ENCODE data around the gene PLB1.

PLB1 gene

DNA sequence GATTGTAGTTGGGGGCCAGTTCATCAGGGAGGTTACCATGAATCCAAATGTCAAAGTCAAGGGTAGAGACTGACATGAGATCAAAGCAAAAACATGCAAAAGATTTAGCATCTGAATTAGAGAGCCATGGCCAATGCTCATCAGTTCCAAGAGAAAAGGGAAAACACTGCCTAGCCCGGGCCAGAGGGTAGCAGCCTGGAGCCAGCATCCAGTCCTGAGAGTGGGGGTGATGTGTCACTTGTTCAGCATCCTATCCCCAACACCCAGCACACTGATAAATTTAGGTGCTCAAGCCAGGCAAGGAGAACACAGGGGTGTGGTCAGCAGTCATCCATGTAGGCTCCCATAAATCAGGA lies 178.8 kb downstream of the PLB1 start:
- no peak for DNase-seq

DNA sequence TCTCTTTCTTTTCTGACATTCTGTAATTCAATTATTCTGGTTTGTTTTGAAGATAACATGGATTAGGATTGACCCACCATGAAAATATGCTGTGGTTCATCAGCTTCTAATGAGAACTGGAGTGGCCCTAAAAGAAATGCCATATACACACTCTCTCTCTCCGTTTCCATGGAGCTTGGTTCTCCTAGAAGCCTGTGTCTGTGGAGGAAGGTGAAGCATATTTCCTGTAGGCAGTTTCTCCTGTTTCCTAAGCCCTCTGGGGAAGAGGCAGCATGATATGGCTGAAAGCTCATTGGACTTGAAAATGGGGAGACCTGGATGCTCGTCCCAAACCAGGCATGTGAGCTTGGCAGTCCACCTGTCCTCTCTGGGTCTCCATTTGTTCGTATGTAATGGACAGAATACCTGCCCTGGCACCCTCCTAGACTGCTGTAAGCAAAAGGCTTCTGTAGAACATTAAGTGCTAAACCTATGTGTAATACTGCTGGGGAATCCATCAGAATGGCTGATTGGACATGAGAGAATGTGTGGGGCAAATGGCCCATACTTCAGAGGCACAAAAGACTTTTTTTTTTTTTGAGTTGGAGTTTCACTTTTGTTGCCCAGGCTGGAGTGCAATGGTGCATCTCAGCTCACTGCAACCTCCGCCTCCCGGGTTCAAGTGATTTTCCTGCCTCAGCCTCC lies 180.4 kb downstream of the PLB1 start:
- no peak for DNase-seq

DNA sequence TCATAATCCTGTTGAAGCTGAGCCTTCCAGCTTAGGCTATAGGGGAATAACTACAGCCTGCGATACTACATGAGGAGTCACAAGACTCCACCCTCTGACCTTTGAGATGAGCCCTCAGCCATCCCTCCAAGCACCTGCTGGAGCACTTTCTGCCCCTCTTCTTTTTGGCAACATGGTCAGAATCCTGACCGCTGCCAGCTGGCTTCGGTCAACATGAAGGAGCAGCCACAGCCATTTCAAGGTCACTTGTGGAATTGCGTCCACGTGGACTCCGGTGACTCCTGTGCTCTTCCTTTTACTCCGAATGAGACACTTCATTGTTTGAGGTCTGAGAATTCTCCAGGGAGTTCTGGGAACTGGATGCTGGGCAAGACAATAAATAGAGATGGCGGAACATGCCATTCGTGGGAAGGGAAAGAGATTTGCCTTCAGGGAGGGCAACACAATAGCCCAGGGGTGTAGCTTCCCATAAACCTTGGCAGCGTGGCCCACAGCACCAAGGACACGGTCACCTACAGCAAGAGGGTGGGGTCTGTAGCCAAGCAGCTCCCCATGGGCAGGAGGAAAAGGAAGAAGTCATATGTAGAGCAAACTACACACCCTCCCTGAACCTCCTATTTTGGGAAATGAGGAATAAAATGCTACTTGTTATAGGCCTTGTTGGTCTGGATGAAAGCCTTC lies 182.5 kb downstream of the PLB1 start:
- no peak for DNase-seq

DNA sequence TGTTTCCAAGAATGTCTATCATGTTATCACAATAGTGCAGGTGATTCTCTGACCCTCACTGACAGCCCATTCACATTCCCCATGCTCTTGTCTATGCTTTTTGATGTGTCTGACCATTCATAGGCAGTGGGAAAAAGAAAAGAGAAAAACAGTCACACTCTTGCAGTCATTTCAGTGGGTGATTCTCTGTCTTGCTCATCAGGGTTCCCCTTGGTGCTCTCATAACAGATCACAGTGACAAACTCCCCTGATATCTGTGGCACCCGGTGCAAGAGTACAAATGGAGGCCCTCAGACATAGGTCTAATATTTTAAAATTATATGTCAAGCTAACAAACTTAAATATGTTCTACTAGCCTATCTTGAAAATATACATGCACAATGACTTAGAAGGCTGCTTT lies 183.1 kb downstream of the PLB1 start:
- DNase-seq: peak; percentile 18

DNA sequence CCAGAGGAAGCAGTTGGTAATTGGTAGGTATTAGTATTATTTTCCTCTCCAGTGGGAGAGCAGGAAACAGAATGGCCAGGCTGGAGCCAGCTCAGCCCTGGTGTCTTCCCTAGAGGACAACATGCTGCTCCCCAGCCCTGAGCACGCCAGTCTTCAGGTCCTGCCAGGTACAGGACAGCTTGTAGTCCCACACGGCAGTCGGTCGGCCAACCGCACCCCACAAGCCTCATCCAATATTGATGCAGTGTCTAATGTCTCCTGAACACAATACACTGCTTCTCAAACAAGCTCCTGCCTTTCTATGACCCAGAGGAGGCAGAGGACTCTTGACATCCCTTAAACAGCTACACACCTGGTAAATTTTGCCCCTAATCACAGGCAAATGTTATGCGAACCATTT lies 184.8 kb downstream of the PLB1 start:
- no peak for DNase-seq

DNA sequence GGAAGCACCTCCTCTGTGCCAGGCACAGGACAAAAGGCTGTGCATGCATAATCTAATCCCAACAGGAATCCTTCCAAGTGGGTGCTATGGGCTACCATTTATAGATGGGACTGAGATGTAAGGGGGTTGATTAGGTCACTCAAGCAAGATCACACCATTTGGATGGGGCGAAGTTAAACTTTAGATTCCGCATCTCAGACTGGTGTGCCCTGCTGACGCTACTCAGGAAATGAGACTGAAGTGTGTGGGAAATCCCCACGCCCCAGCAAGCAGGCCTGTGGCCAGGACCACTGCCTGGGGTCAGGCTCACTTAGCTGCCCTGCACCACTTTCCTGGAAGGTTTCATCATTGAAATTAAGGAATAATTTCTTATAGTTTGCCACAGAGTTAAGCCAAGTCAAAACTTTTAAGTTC lies 185.3 kb downstream of the PLB1 start:
- DNase-seq: peak; percentile 62

DNA sequence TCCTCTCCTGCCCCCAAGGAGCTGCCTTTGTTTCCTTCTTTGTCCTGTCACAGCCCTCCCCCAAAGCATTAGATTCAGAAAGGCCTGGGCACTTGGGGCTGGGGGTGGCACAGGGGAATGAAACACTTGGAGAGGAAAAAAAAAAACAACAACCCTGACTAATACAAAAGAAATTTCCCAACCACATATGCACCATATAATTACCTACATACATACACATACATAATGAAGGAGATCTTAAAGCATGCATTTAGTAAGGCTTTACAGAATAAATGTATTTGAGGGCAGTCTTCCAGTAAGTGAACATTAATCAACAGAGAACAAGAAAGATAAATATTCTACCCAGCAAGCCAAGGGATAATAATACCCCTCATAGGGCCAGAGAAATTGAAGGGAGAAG lies 185.7 kb downstream of the PLB1 start:
- DNase-seq: peak; percentile 32

DNA sequence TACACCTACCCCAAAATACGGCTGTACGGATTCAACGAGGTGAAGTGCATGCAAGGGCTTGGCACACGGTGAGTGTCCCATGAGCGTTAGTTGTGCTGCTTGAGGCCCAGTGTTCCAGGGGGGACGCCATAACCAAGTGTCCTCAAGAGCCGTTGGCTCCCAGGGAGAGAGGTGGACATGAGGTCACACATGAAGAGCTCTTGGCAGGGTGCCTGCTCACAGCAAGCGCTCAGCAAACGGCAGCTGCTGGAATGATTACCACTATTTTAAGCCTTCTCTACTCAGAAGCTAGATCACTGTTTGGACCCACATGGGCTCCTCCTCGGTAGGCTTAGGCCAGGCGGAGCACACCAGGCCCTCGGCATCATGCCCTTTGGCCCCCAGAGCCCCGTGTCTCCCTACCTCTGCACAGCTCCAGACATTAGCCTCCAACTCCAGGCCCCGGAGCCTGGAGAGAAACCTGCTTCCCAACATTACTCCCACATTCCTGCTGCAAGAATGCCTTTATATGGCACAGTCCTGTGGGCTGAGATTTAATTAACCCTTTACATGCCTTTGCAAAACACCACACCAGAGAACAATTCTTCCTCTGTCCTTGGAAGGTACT lies 187.3 kb downstream of the PLB1 start:
- DNase-seq: no peak

DNA sequence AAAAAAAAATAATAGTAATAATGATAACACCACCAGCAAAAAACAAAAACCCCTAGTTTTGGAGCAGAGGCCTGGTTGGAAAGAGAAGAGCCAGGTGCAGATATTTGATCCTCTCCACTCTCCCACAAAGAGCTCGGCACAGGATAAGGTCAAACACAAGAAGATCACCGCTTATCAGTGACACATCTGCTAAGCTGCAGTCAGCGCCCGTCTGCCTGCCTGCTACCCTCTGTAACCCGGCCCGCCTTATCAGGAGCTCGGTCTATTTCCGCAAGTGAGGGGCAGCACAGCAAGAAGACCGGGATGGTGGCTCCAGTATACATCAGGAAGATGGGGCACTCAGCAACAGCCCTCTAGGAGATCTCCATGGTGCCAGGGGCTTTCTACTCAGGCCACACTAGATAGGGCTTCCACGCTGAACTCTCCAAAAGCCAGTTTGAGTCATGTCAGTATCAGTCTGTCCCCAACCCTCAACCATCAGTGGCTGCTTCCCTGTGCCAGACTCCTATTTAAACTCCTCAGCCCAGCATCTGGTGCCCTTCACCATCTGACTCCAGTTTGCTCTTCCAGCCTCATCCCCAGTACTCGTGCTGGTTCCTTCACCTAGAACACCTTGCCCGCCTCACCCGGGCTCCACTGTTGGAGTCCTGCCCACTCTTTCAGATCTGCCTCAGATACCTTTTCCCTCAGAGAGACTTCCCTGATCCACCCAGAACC lies 188.4 kb downstream of the PLB1 start:
- DNase-seq: no peak

DNA sequence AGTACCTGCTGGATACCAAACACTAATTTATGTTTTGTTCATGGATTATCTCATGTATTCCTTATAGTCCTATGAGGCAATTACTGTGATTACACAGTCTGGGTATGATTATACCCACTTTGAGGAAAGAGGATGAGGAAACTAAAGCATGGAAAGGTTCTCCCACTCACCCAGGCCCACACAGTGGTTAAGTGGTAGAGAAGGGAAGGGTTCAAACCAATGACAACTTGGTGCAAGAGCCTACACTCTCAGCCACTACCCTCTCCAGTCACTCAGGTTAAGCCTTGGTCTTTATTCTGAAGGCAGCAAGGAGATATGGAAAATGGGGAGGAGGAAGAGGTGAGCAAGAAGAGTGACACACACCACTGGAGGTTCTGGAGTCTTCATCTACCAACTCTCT lies 191.3 kb downstream of the PLB1 start:
- no peak for DNase-seq

DNA sequence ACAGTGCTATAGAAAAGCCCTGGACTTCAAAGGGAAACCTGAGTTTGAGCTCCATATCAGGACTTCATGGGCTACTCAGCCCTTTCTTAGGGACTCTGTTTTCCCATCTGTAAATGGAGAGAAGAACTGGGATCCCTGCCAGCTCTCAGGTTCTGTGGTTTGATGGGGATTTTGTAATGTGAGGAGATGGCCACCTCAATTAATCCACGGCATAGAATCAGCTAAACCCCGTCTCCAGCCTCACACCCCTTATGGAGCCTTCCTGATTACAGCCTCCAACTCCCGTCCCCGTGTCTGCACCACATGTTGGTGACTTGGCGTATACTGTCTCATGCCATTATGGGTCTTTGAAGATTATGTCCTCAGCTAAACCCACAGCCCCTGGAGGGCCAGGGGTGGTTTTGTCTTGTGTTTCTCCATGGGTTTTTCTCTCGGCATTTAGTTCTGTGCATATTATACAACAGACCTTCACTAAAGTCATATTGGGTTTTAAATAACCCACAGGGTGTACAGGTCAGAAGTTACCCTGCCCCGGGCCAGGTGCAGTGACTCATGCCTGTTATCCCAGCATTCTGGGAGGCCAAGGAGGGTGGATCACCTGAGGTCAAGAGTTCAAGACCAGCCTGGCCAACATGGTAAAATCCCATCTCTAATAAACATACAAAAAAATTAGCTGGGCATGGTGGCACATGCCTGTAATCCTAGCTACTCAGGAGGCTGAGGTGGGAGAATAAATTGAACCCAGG lies 192.0 kb downstream of the PLB1 start:
- DNase-seq: no peak

DNA sequence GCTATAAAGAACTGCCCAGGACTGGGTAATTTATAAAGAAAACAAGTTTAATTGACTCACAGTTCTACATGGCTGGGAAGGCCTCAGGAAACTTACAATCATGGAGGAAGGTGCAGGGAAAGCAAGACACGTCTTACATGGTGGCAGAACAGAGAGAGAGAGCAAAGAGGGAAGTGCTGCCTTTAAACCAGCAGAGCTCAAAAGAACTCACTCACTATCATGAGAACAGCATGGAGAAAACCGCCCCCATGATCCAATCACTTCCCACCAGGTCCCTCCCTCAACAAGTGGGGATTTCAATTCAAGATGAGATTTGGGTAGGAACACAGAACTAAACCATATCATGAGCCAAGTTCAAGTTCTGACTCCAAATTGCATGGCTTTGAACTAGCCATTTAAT lies 193.0 kb downstream of the PLB1 start:
- DNase-seq: no peak

DNA sequence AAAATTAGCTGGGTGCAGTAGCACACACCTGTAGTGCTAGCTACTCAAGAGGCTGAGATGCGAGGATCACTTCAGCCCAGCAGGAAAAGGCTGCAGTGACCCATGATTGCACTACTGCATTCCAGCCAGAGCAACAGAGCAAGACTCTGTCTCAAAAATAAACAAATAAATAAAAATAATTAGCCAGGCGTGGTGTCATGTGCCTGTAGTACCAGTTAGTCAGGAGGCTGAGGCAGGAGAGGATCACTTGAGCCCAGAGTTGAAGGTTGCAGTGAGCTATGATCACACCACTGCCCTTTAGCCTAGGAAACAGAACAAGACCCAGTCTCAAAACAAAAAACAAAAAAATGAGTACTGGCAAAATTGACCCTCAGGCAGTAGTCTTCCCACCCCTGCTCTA lies 193.9 kb downstream of the PLB1 start:
- no peak for DNase-seq

DNA sequence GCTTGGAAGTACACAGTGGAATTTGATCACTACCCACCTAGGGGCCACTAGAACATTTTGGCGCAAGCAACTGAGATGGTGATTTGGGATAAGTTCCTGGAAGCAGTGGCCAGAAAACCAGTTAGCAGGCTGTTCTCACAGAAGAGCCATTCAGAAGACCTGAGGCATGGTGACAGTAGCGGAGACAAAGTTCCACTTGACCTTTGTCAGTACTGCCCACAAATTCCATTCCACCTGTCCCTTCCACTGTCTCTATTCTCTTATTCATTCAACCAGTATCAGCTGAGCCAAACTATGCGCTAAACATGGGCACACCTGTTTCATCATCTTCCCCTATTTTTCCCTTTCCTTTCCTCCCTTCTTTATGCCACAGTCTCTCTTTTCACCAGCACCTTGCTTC lies 196.6 kb downstream of the PLB1 start:
- DNase-seq: no peak

DNA sequence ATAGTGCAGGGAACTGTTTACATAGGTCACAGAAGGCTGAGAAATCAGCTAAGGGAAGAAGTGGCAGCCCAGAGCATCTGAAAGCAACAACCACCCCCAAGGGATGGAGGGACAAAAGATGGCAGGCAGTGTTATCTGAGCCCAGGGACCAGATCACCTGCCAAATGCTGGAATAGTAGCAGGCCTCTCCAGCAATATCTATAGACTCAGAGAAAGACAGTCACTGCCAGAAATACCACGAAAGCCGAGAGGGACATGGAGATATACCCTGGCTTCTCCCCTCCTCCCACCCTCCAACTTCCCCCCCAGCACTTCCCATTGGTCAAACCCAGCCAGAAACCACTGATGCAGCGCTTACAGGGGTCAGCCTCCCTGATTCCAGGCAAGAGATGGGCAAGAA lies 197.4 kb downstream of the PLB1 start:
- no peak for DNase-seq
